ENCODE measurements around the gene AFAP1L2. TPM values are rescaled to one million over a fixed set of nuclear protein-coding genes. Genes with fewer than 3 reads are reported as not detected.

AFAP1L2 gene
- total and polyA plus RNA-seq, 12 donors: 2.9 to 5.0 (median 4.3) TPM

GRCh38 chr10:114265392-114266053 lies 138.8 kb downstream of the AFAP1L2 start:
- intact Hi-C loops (cut with DNase I): loop anchor here in 1 of 10 donors (10.0 kb wide), 1 partner anchor 91 kb away; the partner anchor contains the start of genes CCDC186 and TDRD1
- DNase-seq (peak in 1 of 2 donors; percentile 61), ATAC-seq (peak; percentile 59 to 92 (median 80))
- TF ChIP-seq CTCF (IDR thresholded peaks at IDR 0.05): no peak
- 23 to 56% methylated on average over 6 of the region's 6 CpGs for WGBS, 2 donors
- Histone ChIP-seq H3K27ac (peak overlapping the region in 9 of 10 donors; percentile 25 to 77 (median 60)), H3K9me3 (no peaks in the 10 kb centered on the region), H3K4me1 (peaks cover 0 to 39% (median 26%) of the 10 kb centered on the region in 9 donors), H3K27me3 (no peaks in the 10 kb centered on the region), H3K4me3 (no peak overlapping the region), H3K36me3 (no peaks in the 10 kb centered on the region)

GRCh38 chr10:114262496-114262895 lies 141.8 kb downstream of the AFAP1L2 start:
- no peaks in the 10 kb centered on the region for H3K27me3 ChIP-seq
- TF ChIP-seq CTCF (IDR thresholded peaks at IDR 0.05): no peak
- 80 to 83% methylated on average over 4 of the region's 4 CpGs for WGBS, 2 donors
- no peaks in the 10 kb centered on the region for H3K36me3 ChIP-seq
- intact Hi-C loops (cut with DNase I): loop anchor here in 2 of 10 donors (5.0 to 10.0 kb wide), 2 partner anchors 80 to 88 kb away; partner anchors contain the start of genes CCDC186 (in 1 of the 2) and TDRD1 (in 1 of the 2)
- DNase-seq (no peak), ATAC-seq (no peak)
- peaks cover 0 to 47% (median 33%) of the 10 kb centered on the region in 9 donors for H3K4me1 ChIP-seq
- no peaks in the 10 kb centered on the region for H3K9me3 ChIP-seq
- no peak overlapping the region for H3K27ac ChIP-seq
- H3K4me3 ChIP-seq: no peak overlapping the region

GRCh38 chr10:114261076-114261475 lies 143.2 kb downstream of the AFAP1L2 start:
- ATAC-seq (no peak), DNase-seq (no peak)
- no peak for TF ChIP-seq CTCF (IDR thresholded peaks at IDR 0.05)
- no peaks in the 10 kb centered on the region for H3K36me3 ChIP-seq
- no peak overlapping the region for H3K4me3 ChIP-seq
- WGBS, 2 donors: 52 to 68% methylated on average over 2 of the region's 2 CpGs
- no peaks in the 10 kb centered on the region for H3K27me3 ChIP-seq
- peaks cover 0 to 41% (median 25%) of the 10 kb centered on the region in 9 donors for H3K4me1 ChIP-seq
- H3K27ac ChIP-seq: peak overlapping the region in 1 of 10 donors; percentile 46
- no peaks in the 10 kb centered on the region for H3K9me3 ChIP-seq
- intact Hi-C loops (cut with DNase I): loop anchor here in 2 of 10 donors (5.0 to 10.0 kb wide), 2 partner anchors 79 to 86 kb away; partner anchors contain the start of genes CCDC186 (in 1 of the 2) and TDRD1 (in 1 of the 2)

- Histone ChIP-seq H3K36me3 (no peaks in the 10 kb centered on the region), H3K4me1 (peaks cover 0 to 35% (median 23%) of the 10 kb centered on the region in 9 donors), H3K9me3 (no peaks in the 10 kb centered on the region), H3K27ac (peak overlapping the region in 5 of 10 donors; percentile 23 to 46 (median 34)), H3K27me3 (no peaks in the 10 kb centered on the region), H3K4me3 (no peak overlapping the region)
- 93% methylated on average over 5 of the region's 5 CpGs for WGBS, 2 donors
- no peak for TF ChIP-seq CTCF (IDR thresholded peaks at IDR 0.05)
- intact Hi-C loops (cut with DNase I): loop anchor here in 2 of 10 donors (5.0 to 10.0 kb wide), 2 partner anchors 78 to 86 kb away; partner anchors contain the start of genes CCDC186 (in 1 of the 2) and TDRD1 (in 1 of the 2)
- ATAC-seq (peak in 1 of 8 donors; percentile 7), DNase-seq (no peak)
These were observed 143.9 kb downstream of the AFAP1L2 start for GRCh38 chr10:114260366-114260765.

All from heart right ventricle (tissue), 16 donors.